Choroid plexus epithelial cell (primary cell): Measurements from ENCODE around the gene TRIM15.

Source experiments
- DNase-seq: peaks from one replicate; pipeline ENCODE4 v3.0.0-alpha.2; 2010; ENCODE audit warnings: low read depth
- H3K4me3 ChIP-seq: 2 replicates; pipeline ENCODE4 v1.5.1; 2011; ENCODE audit warnings: low read depth, mild to moderate bottlenecking, control low read depth, low read length, moderate library complexity
- CTCF ChIP-seq: conservative IDR thresholded peaks from 2 replicates; pipeline ENCODE4 v1.5.1; 2011; ENCODE audit warnings: low read depth, mild to moderate bottlenecking, control low read depth, inconsistent platforms, low read length, moderate library complexity

The TRIM15 gene

GRCh38 chr6:30157581-30157980 lies 5.8 kb upstream of the TRIM15 start:
- H3K4me3 ChIP-seq, result no peak overlapping the region
- no peak for TF ChIP-seq CTCF
- no peak for DNase-seq

DNA sequence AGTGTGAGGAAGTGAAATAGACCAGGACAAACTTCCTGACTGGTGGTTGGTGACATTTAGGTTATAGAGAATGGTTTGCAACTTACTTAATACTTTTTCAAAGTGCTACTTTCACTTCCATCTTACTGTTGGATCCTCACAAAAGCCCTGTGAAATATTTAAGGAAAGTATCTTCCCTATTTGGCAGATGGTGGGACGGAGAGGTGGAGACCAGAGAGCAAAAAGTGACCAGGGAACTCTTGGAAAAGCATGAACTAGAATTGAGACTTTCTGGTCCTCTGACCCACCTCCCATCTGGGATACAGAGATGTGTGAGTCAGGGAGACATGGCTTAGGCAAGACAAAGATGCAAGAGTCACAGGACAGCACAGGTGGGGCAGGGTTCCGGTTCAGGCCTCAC lies 5.3 kb upstream of the TRIM15 start:
- no peak overlapping the region for H3K4me3 ChIP-seq
- TF ChIP-seq CTCF, result no peak
- DNase-seq, result no peak

- no peak for TF ChIP-seq CTCF
- no peak for DNase-seq
These were observed 4.8 kb upstream of the TRIM15 start for GRCh38 chr6:30158475-30159040.

GRCh38 chr6:30160008-30160784 lies 3.1 kb upstream of the TRIM15 start:
- TF ChIP-seq CTCF, result no peak
- H3K4me3 ChIP-seq, result no peak overlapping the region
- DNase-seq, result no peak

More at GRCh38 chr6:30158475-30159040, 4.8 kb upstream of the TRIM15 start:
- no peak overlapping the region for H3K4me3 ChIP-seq

GRCh38 chr6:30160785-30161531 lies 2.4 kb upstream of the TRIM15 start, which contains the start of gene TRIM10:
TRIM10 (minus strand) TSS chr6:30161211; CDS start chr6:30160858, 353 bp downstream.
- H3K4me3 ChIP-seq, result no peak within 1 kb of the TSS
- no peak for DNase-seq
- TF ChIP-seq CTCF, result no peak

- TF ChIP-seq CTCF, result no peak
- DNase-seq, result no peak
- H3K4me3 ChIP-seq, result no peak overlapping the region
These were observed 869 bp upstream of the TRIM15 start for GRCh38 chr6:30162265-30163089.
